ENCODE data around the gene C16orf78.

C16orf78 gene

GRCh38 chr16:49436181-49436580 lies 62.6 kb downstream of the C16orf78 start:
- DNase-seq = no peak

- no peak for DNase-seq
Measured at GRCh38 chr16:49437344-49437743, 63.7 kb downstream of the C16orf78 start.

GRCh38 chr16:49439050-49439449 lies 65.4 kb downstream of the C16orf78 start:
- no peak for DNase-seq

- DNase-seq = no peak
Measured at GRCh38 chr16:49439676-49440075, 66.1 kb downstream of the C16orf78 start.

- DNase-seq = no peak
Measured at GRCh38 chr16:49440156-49441065, 66.8 kb downstream of the C16orf78 start.

- peak; percentile 77 for DNase-seq
Measured at GRCh38 chr16:49441366-49441780, 67.8 kb downstream of the C16orf78 start.

- no peak for DNase-seq
Measured at GRCh38 chr16:49442805-49443204, 69.2 kb downstream of the C16orf78 start.

- no peak for DNase-seq
Measured at GRCh38 chr16:49443576-49443975, 70.0 kb downstream of the C16orf78 start.

- no peak for DNase-seq
Measured at GRCh38 chr16:49446805-49447204, 73.2 kb downstream of the C16orf78 start.
